ENCODE results near the gene COQ3.
A peak's percentile ranks its signal among the peaks of the same experiment; 100 is the strongest.

Gene COQ3

GRCh38 chr6:99393698-99394531, at the start of gene COQ3:
TSS of gene COQ3 (minus strand) at chr6:99394195. CDS start at chr6:99394179, 16 bp downstream.
- DNase-seq: peak; percentile 27 to 32

- DNase-seq: no peak
These were observed 40.9 kb upstream of the COQ3 start for GRCh38 chr6:99434702-99435530.

- DNase-seq: no peak
These were observed 38.9 kb upstream of the COQ3 start for GRCh38 chr6:99432877-99433276.

- no peak for DNase-seq
These were observed 37.9 kb upstream of the COQ3 start for GRCh38 chr6:99431901-99432300.

GRCh38 chr6:99427988-99428387, 34.0 kb upstream of the COQ3 start:
- DNase-seq: no peak

GRCh38 chr6:99426451-99426757, 32.4 kb upstream of the COQ3 start:
- DNase-seq: no peak

GRCh38 chr6:99425647-99426450, 31.9 kb upstream of the COQ3 start:
- DNase-seq: peak; percentile 73 to 75

GRCh38 chr6:99424761-99425646, 31.0 kb upstream of the COQ3 start, which contains the start of gene PNISR:
TSS of gene PNISR (minus strand) at chr6:99425308. CDS start at chr6:99414659, 10,649 bp downstream.
- peak; percentile 92 to 96 for DNase-seq

GRCh38 chr6:99424022-99424421, 30.0 kb upstream of the COQ3 start:
- no peak for DNase-seq

- no peak for DNase-seq
These were observed 28.9 kb upstream of the COQ3 start for GRCh38 chr6:99422912-99423311.

- DNase-seq: no peak
These were observed 23.1 kb upstream of the COQ3 start for GRCh38 chr6:99416892-99417767.

GRCh38 chr6:99416226-99416625, 22.2 kb upstream of the COQ3 start:
- DNase-seq: no peak

GRCh38 chr6:99415446-99415845, 21.5 kb upstream of the COQ3 start:
- DNase-seq: no peak

- DNase-seq: no peak
These were observed 18.1 kb upstream of the COQ3 start for GRCh38 chr6:99412065-99412464.

- no peak for DNase-seq
These were observed 15.7 kb upstream of the COQ3 start for GRCh38 chr6:99409672-99410071.

GRCh38 chr6:99407076-99407475, 13.1 kb upstream of the COQ3 start:
- DNase-seq: no peak

- DNase-seq: no peak
These were observed 8.5 kb upstream of the COQ3 start for GRCh38 chr6:99402448-99402847.

- DNase-seq: no peak
These were observed 3.3 kb upstream of the COQ3 start for GRCh38 chr6:99397287-99397686.

GRCh38 chr6:99393366-99393697, 663 bp downstream of the COQ3 start:
- no peak for DNase-seq

- no peak for DNase-seq
These were observed 3.1 kb downstream of the COQ3 start for GRCh38 chr6:99390896-99391295.

GRCh38 chr6:99384507-99384906, 9.5 kb downstream of the COQ3 start:
- DNase-seq: no peak

Data from bone marrow (tissue), 2 donors.